HG02973 (cell line): Measurements from ENCODE around the gene COG4.
A peak's percentile ranks its signal among the peaks of the same experiment; 100 is the strongest.
"Not testable (repeated sequence)": the region's sequence is repeated elsewhere in the genome, so short reads cannot be mapped to it uniquely, and the experiment has no call there.

ENCODE experiments used
- ATAC-seq: cut with Tn5 transposase; IDR thresholded peaks from one replicate; pipeline ENCODE4 v1.9.1; 2021; ENCODE audit warnings: moderate library complexity; ENCODE audit not compliant: unreplicated experiment

The COG4 gene

DNA sequence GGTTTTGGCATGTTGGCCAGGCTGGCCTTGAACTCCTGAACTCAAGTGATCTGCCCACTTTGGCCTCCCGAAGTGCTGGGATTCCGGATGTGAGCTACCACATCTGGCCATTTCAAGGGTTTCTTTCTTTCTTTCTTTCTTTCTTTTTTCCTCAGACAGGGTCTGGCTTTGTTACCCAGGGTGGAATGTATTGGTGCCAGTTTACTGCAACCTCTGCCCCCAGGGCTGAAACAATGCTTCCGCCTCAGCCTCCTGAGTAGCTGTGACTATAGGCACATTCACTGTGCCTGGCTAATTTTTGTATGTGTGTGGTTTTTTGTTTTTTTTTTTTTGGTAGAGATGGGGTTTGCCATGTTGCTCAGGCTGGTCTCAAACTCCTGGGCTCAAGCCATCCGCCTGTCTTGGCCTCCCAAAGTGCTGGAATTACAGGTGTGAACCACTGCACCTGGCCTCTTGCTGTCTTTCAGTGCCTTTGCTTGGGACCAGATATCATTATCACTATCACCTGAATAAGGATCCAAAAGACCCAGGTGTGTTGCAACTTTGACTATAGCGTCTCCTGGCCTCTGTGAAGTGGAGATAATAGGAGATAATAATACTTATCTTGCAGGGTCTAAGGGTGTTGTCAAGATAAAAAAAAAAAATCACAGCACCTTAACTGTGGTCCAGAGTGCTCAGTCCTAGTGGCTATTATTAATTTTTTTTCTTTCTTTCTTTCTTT, 65.7 kb downstream of the COG4 start:
- no peak for ATAC-seq

DNA sequence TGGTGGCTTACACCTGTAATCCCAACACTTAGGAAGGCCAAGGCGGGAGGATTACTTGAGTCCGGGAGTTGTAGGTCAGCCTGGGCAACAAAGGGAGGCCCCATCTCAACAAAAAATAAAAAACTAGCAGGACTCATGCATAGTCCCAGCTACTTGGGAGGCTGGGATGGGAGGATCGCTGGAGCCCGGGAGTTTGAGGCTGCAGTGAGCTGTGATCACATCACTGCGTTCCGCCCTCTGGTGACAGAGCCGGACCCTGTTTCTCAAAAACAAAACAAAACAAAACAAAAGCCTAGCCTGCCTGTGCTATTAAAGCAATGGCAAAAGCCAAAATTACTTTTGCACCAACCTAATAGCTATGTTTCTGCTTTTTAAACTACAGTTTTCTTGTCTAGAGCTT, 67.4 kb downstream of the COG4 start:
- no peak for ATAC-seq

DNA sequence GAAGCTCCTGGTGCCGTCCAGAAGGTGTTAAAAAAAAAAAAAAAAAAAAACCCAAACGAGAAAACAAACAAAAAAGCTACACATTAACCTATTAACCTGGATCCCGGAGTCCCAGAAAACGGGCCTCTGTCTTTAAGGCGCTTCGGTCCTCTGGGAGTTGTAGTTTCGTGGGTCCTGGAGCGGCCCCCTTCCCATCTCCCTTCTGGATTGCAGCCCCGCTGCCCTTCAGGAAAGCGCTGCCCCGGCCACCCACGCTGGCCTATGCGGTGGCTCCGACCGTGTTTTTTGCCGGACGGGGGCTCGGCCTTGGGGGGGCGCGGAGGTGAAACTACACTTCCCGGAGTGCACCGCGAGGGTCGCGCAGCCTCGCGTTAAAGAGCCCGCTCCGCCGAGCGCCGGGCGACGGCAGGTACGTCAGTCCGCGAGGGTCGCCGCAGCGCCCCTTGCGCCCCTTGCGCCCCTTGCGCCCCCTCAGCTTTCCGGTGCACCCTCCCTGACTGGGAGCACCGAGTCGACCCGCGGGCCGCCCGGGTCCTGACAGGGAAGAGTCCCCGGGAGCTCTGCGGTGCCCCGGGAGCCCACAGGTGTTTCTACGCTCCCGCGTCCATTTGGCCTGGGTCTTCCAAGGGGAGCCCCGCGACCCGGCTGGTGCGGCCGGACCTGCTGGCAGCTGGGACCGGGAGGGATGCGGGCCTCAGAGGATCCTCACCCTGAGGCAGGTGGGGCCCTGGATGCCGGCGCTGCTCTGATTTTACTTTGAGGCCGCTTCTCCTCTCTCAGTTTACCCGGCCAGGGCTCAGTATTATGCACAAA, 68.9 kb downstream of the COG4 start, which contains the start of gene FCSK:
Gene FCSK, plus strand, starts transcription at position 374 of the 813 bp plus-strand sequence. CDS start 8,596 bp downstream, outside the sequence.
- peak; percentile 81 for ATAC-seq

DNA sequence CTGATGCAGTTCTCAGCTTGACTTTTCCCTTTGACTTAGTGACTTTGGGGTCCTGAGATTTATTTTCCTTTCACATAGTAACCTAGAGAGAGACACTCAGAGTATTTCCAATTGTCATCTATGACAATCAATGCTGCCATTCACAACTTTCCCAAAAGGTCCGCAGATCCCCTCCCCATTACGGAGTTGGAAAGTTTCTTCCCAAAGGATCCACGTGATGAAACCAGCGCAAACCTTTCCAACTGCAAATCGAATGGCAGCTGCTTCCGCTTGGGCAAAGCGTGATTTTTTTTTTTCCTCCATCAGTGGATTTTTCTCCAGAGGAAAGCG, 69.5 kb downstream of the COG4 start:
- ATAC-seq: no peak

DNA sequence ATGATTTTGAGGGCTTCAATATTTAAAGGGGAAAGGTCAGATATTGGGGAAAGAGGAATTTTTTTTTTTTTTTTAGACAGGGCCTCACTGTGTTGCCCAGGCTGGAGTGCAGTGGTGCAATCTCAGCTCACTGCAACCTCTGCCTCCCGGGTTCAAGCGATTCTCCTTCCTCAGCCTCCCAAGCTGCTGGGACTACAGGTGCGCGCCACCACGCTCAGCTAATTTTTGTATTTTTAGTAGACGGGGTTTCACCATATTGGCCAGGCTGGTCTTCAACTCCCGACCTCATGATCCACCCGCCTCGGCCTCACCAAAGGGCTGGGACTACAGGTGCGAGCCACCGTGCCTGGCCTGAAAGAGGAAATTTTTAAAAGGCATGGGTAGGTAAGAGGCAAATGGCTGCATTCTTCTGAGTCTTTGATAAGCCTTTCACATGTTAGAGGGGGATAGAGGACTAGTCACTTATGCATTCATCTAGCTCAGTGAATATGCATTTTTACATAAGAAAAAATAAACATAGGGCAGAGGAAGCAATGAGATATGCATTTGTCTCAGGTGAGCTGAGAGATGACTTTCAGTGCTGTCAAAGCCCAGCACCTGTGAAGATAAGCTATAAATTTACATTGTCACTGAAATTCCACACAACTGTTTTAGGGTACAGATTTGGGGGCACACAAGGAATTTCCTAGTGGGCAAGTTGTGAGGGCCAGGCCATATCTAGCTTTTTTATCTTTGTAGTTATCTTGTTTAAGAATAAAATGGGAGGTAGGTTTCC, 70.0 kb downstream of the COG4 start:
- no peak for ATAC-seq

DNA sequence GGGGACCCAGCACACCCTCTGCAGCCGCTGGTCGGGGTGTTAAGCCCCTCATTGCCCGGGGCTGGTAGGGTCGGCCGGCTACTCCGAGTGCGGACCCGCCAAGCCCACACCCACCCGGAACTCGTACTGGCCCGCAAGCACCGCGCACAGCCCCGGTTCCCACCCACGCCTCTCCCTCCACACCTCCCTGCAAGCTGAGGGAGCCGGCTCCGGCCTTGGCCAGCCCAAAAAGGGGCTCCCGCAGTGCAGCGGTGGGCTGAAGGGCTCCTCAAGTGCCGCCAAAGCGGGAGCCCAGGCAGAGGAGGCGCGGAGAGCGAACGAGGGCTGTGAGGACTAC, 72.4 kb downstream of the COG4 start:
- not testable (repeated sequence) for ATAC-seq

DNA sequence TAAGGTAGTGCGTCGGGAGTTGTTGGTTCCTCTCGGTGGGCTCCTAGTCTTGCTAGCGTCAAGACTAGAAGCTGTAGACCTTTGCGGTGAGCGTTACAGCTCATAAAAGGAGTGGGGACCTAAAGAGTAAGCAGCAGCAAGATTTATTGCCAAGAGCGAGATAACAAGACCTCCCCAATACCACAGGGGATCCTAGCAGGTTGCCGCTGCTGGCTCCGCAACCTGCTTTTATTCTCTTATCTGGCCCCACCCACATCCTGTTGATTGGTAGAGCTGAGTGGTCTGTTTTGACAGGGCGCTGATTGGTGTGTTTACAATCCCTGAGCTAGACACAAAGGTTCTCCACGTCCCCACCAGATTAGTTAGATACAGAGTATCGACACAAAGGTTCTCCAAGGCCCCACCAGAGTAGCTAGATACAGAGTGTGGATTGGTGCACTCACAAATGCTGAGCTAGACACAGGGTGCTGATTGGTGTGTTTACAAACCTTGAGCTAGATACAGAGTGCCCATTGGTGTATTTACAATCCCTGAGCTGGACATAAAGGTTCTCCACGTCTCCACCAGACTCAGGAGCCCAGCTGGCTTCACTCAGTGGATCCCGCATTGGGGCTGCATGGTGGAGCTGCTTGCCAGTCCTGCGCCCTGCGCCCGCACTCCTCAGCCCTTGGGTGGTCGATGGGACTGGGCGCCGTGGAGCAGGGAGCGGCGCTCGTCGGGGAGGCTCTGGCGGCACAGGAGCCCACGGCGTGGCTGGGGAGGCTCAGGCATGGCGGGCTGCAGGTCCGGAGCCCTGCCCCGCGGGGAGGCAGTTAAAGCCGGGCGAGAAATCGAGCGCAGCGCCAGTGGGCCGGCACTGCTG, 73.0 kb downstream of the COG4 start:
- not testable (repeated sequence) for ATAC-seq

GRCh38 chr16:70448075-70448474, 75.3 kb downstream of the COG4 start:
- no peak for ATAC-seq

DNA sequence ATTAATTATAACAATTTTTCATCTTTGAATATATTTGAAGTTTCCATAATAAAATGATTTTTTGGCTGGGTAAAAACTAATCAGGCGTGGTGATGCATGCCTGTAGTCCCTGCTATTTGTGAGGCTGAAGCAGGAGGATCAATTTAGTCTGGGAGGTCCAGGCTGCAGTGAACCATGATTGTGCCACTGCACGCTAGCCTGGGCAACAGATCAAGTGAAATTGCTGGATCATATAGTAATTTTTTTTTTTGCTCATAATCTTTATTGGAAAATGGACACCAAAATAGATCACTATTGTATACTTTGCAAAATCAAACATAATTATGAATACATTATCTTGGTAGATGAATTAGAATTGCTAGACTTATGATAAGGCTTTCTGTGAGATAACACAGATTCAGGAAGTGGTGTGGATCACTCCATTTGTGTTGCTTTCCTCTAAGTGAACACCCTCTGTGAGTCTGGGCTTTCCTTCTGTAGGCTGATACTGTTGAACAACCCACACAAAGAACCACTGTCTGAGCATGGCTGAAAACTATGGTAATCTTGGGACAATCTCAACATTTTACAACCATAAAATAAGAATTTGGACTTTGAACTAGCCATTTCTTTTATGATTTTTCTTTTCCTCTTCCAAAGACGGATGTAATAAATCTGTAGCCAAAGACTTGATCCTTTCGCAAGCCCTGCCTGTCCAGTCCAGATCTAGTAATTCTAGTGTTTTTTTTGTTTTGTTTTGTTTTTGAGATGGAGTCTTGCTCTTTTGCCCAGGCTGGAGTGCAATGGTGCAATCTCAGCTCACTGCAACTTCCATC, 78.9 kb downstream of the COG4 start:
- ATAC-seq: no peak

GRCh38 chr16:70442344-70442743, 81.0 kb downstream of the COG4 start:
- ATAC-seq: no peak

GRCh38 chr16:70441406-70441990, 81.9 kb downstream of the COG4 start:
- no peak for ATAC-seq

GRCh38 chr16:70440009-70440692, 83.2 kb downstream of the COG4 start:
- ATAC-seq: no peak

GRCh38 chr16:70438969-70439862, 84.1 kb downstream of the COG4 start, which contains the start of gene ST3GAL2:
ST3GAL2 (minus strand) TSS chr16:70439100; CDS start chr16:70398530, 40,570 bp downstream.
- peak; percentile 87 for ATAC-seq

- peak; percentile 0 for ATAC-seq
These were observed 84.8 kb downstream of the COG4 start for GRCh38 chr16:70438585-70438968.

GRCh38 chr16:70437582-70438557, 85.5 kb downstream of the COG4 start:
- no peak for ATAC-seq

DNA sequence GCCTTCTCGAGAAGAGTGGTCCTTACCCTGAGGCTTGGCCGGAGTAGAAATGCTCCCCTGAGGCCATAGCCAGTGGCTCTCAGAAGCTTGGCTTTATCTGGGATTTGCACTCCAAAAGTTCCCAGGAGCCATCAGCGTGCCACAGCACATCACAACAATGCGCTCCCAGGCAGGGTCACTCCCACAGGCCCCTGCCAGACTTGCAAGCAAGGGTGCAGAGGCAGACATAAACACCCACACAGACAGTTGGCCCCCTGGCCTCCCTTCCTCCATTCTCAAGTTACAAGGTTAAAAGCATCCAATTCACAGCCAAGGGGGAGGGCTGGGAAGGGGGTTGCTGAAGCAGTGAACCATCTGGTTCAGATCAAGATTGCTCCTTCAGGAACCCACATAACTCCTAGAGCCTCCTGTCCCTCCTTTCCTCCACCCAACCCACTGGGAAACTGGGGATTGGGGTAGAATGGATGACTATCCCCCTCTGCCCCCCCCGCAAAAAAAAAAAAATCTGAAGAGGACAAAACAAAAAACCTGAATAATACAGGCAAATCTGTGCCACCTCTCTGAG, 86.3 kb downstream of the COG4 start:
- ATAC-seq: no peak
